ENCODE data around the gene SUSD2.
"Not testable (repeated sequence)": the region's sequence is repeated elsewhere in the genome, so short reads cannot be mapped to it uniquely, and the experiment has no call there.

Gene SUSD2

GRCh38 chr22:24181996-24182899 is 961 bp downstream of the SUSD2 start:
- H3K79me2 ChIP-seq (ENCODE audit: insufficient read depth, low read length) = no peaks in the 10 kb centered on the region
- TF ChIP-seq EZH2 (IDR thresholded peaks at IDR 0.05; ENCODE audit: borderline replicate concordance, low read length) = no peak
- no peak for TF ChIP-seq CTCF (IDR thresholded peaks at IDR 0.05; ENCODE audit: low read length)
- H3K27me3 ChIP-seq (ENCODE audit: insufficient read depth, low read length) = no peaks in the 10 kb centered on the region
- H3F3A ChIP-seq (ENCODE audit: insufficient read depth, low read length) = no peaks in the 10 kb centered on the region
- no peaks in the 10 kb centered on the region for H3K4me1 ChIP-seq (ENCODE audit: insufficient read depth, low read length, severe bottlenecking)
- no peaks in the 10 kb centered on the region for H4K20me1 ChIP-seq (ENCODE audit: insufficient read depth, low read length)
- H3K27ac ChIP-seq (ENCODE audit: low read depth, low read length, poor library complexity, severe bottlenecking) = no peak overlapping the region
- no peaks in the 10 kb centered on the region for H3K36me3 ChIP-seq (ENCODE audit: insufficient read depth, low read length)
- no peaks in the 10 kb centered on the region for H3K9me2 ChIP-seq (ENCODE audit: low read depth, low read length)
- no peak overlapping the region for H3K9ac ChIP-seq (ENCODE audit: low read length)
- no peak overlapping the region for H2AFZ ChIP-seq (ENCODE audit: low read length)
- no peaks in the 10 kb centered on the region for H3K9me3 ChIP-seq (ENCODE audit: low read length)
- H3K4me2 ChIP-seq (ENCODE audit: low read length) = no peak overlapping the region
- H3K4me3 ChIP-seq (ENCODE audit: low read depth, low read length, poor library complexity, severe bottlenecking) = no peak overlapping the region

GRCh38 chr22:24182900-24183246 is 1.6 kb downstream of the SUSD2 start:
- H3K4me2 ChIP-seq (ENCODE audit: low read length); H3K9ac ChIP-seq (ENCODE audit: low read length); H3K79me2 ChIP-seq (ENCODE audit: insufficient read depth, low read length); H3F3A ChIP-seq (ENCODE audit: insufficient read depth, low read length); H3K27ac ChIP-seq (ENCODE audit: low read depth, low read length, poor library complexity, severe bottlenecking); H3K4me1 ChIP-seq (ENCODE audit: insufficient read depth, low read length, severe bottlenecking); H3K9me2 ChIP-seq (ENCODE audit: low read depth, low read length); H3K27me3 ChIP-seq (ENCODE audit: insufficient read depth, low read length); H3K36me3 ChIP-seq (ENCODE audit: insufficient read depth, low read length); H4K20me1 ChIP-seq (ENCODE audit: insufficient read depth, low read length); H2AFZ ChIP-seq (ENCODE audit: low read length); H3K4me3 ChIP-seq (ENCODE audit: low read depth, low read length, poor library complexity, severe bottlenecking); H3K9me3 ChIP-seq (ENCODE audit: low read length): not testable (repeated sequence)

- Histone ChIP-seq H3K9ac (ENCODE audit: low read length) (no peak overlapping the region), H3K4me3 (ENCODE audit: low read depth, low read length, poor library complexity, severe bottlenecking) (no peak overlapping the region), H3K79me2 (ENCODE audit: insufficient read depth, low read length) (no peaks in the 10 kb centered on the region), H4K20me1 (ENCODE audit: insufficient read depth, low read length) (no peaks in the 10 kb centered on the region), H3K9me3 (ENCODE audit: low read length) (no peaks in the 10 kb centered on the region), H3F3A (ENCODE audit: insufficient read depth, low read length) (no peaks in the 10 kb centered on the region), H3K27ac (ENCODE audit: low read depth, low read length, poor library complexity, severe bottlenecking) (no peak overlapping the region), H3K27me3 (ENCODE audit: insufficient read depth, low read length) (no peaks in the 10 kb centered on the region), H3K36me3 (ENCODE audit: insufficient read depth, low read length) (no peaks in the 10 kb centered on the region), H3K9me2 (ENCODE audit: low read depth, low read length) (no peaks in the 10 kb centered on the region), H3K4me1 (ENCODE audit: insufficient read depth, low read length, severe bottlenecking) (no peaks in the 10 kb centered on the region), H3K4me2 (ENCODE audit: low read length) (no peak overlapping the region), H2AFZ (ENCODE audit: low read length) (no peak overlapping the region)
- TF ChIP-seq EZH2 (IDR thresholded peaks at IDR 0.05; ENCODE audit: borderline replicate concordance, low read length) = no peak
- no peak for TF ChIP-seq CTCF (IDR thresholded peaks at IDR 0.05; ENCODE audit: low read length)
Observed at GRCh38 chr22:24183321-24184031, 2.2 kb downstream of the SUSD2 start.
